HEK293 (cell line): ENCODE data around the gene KCTD17.

Source experiments
- CTCF ChIA-PET: fragments of 350-600 bp; formaldehyde crosslinking; extraction: SDS; loops from one replicate; lab custom pipeline; 2021; ENCODE audit warnings: antibody characterized with exemption; lab: Yijun Ruan, JAX
- POLR2A ChIA-PET: fragments of 300-600 bp; formaldehyde crosslinking; extraction: SDS; loops from one replicate; lab custom pipeline; 2020; ENCODE audit warnings: antibody characterized with exemption, inconsistent platforms; lab: Yijun Ruan, JAX
- H3K27ac ChIP-seq: fragments of 200-500 bp; sonication (Bioruptor generic); 2 replicates; pipeline ENCODE4 v1.5.1; 2014; ENCODE audit warnings: low read depth, low read length, control low read depth, inconsistent platforms; ENCODE audit errors: extremely low read depth
- H3K36me3 ChIP-seq, 2 experiments: fragments of 200-500 bp in 1 of 2; sonication (Bioruptor generic) in 1 of 2; 1 replicate in 1 of 2; 2 replicates in 1 of 2; pipeline ENCODE4 v1.5.1; 2014 to 2017; ENCODE audit warnings: inconsistent platforms in 2 of 2, low read length in 2 of 2; ENCODE audit not compliant: control insufficient read depth in 2 of 2, insufficient read depth in 1 of 2
- H3K4me1 ChIP-seq: fragments of 200-500 bp; sonication (Bioruptor generic); 2 replicates; pipeline ENCODE4 v1.5.1; 2014; ENCODE audit warnings: mild to moderate bottlenecking, low read length, inconsistent platforms; ENCODE audit not compliant: control insufficient read depth, insufficient read depth
- H3K4me3 ChIP-seq: 2 replicates; pipeline ENCODE4 v1.5.1; 2011; ENCODE audit warnings: low read depth, mild to moderate bottlenecking, control low read depth, low read length, moderate library complexity
- H3K9me3 ChIP-seq: fragments of 200-500 bp; sonication (Bioruptor generic); 2 replicates; pipeline ENCODE4 v1.5.1; 2014; ENCODE audit warnings: low read depth, low read length, inconsistent platforms; ENCODE audit not compliant: control insufficient read depth, insufficient read depth
- EGR2 ChIP-seq: fragments of 450-650 bp; formaldehyde crosslinking; IDR thresholded peaks from 2 replicates; pipeline ENCODE4 v1.5.1; 2016; ENCODE audit warnings: low read depth, missing biosample characterization, missing genetic modification characterization
- GLI4 ChIP-seq: fragments of 450-650 bp; formaldehyde crosslinking; IDR thresholded peaks from 2 replicates; pipeline ENCODE4 v1.5.1; 2016; ENCODE audit warnings: missing biosample characterization, missing genetic modification characterization
- HOXD13 ChIP-seq: sonication (generic); formaldehyde crosslinking; IDR thresholded peaks from 2 replicates; pipeline ENCODE4 v1.8.0; 2022; ENCODE audit warnings: missing genetic modification reagents, borderline replicate concordance
- KLF1 ChIP-seq: fragments of 450-650 bp; formaldehyde crosslinking; IDR thresholded peaks from 2 replicates; pipeline ENCODE4 v1.5.1; 2016; ENCODE audit warnings: missing biosample characterization, missing genetic modification characterization
- KLF10 ChIP-seq: fragments of 450-650 bp; IDR thresholded peaks from 2 replicates; pipeline ENCODE4 v1.5.1; 2018; ENCODE audit warnings: missing biosample characterization, mild to moderate bottlenecking, missing genetic modification characterization
- KLF8 ChIP-seq: fragments of 450-650 bp; formaldehyde crosslinking; IDR thresholded peaks from 2 replicates; pipeline ENCODE4 v1.5.1; 2016; ENCODE audit warnings: missing biosample characterization, missing genetic modification characterization
- OSR2 ChIP-seq: fragments of 450-650 bp; formaldehyde crosslinking; IDR thresholded peaks from 2 replicates; pipeline ENCODE4 v1.5.1; 2016; ENCODE audit warnings: missing biosample characterization, missing genetic modification characterization
- PRDM1 ChIP-seq: fragments of 450-650 bp; formaldehyde crosslinking; IDR thresholded peaks from 2 replicates; pipeline ENCODE4; 2016; ENCODE audit warnings: missing biosample characterization, missing genetic modification characterization
- ZNF132 ChIP-seq: fragments of 450-650 bp; formaldehyde crosslinking; IDR thresholded peaks from 2 replicates; pipeline ENCODE4 v1.5.1; 2017; ENCODE audit warnings: missing biosample characterization, missing genetic modification characterization, borderline replicate concordance
- ZNF174 ChIP-seq: fragments of 450-650 bp; formaldehyde crosslinking; IDR thresholded peaks from 2 replicates; pipeline ENCODE4 v1.5.0; 2017; ENCODE audit warnings: missing biosample characterization, mild to moderate bottlenecking, missing genetic modification characterization
- ZNF221 ChIP-seq: fragments of 450-650 bp; formaldehyde crosslinking; IDR thresholded peaks from 2 replicates; pipeline ENCODE4 v1.5.1; 2017; ENCODE audit warnings: missing biosample characterization, missing genetic modification characterization, borderline replicate concordance
- ZNF292 ChIP-seq: fragments of 450-650 bp; formaldehyde crosslinking; IDR thresholded peaks from 2 replicates; pipeline ENCODE4 v1.5.1; 2016; ENCODE audit warnings: low read depth, missing biosample characterization, missing genetic modification characterization, borderline replicate concordance
- ZNF324 ChIP-seq: fragments of 450-650 bp; formaldehyde crosslinking; IDR thresholded peaks from 2 replicates; pipeline ENCODE4 v1.5.1; 2016; ENCODE audit warnings: missing biosample characterization, missing genetic modification characterization
- ZNF335 ChIP-seq: fragments of 450-650 bp; formaldehyde crosslinking; conservative IDR thresholded peaks from 2 replicates; pipeline ENCODE4 v1.5.1; 2016; ENCODE audit warnings: missing biosample characterization, missing genetic modification characterization
- ZNF354C ChIP-seq: fragments of 450-650 bp; formaldehyde crosslinking; IDR thresholded peaks from 2 replicates; pipeline ENCODE4 v1.5.1; 2016; ENCODE audit warnings: missing biosample characterization, missing genetic modification characterization, low read depth, borderline replicate concordance
- ZNF530 ChIP-seq: fragments of 450-650 bp; formaldehyde crosslinking; IDR thresholded peaks from 2 replicates; pipeline ENCODE4 v1.5.1; 2016; ENCODE audit warnings: low read depth, missing biosample characterization, missing genetic modification characterization
- ZNF549 ChIP-seq: fragments of 450-650 bp; IDR thresholded peaks from 2 replicates; pipeline ENCODE4 v1.5.1; 2018; ENCODE audit warnings: missing biosample characterization, missing genetic modification characterization, mild to moderate bottlenecking, inconsistent platforms, moderate library complexity
- ZNF571 ChIP-seq: fragments of 450-650 bp; formaldehyde crosslinking; IDR thresholded peaks from 2 replicates; pipeline ENCODE4 v1.5.0; 2017; ENCODE audit warnings: missing biosample characterization, missing genetic modification characterization
- ZNF76 ChIP-seq: fragments of 450-650 bp; formaldehyde crosslinking; IDR thresholded peaks from 2 replicates; pipeline ENCODE4; 2016; ENCODE audit warnings: low read depth, missing biosample characterization, missing genetic modification characterization, borderline replicate concordance
- ZNF792 ChIP-seq: fragments of 450-650 bp; formaldehyde crosslinking; IDR thresholded peaks from 2 replicates; pipeline ENCODE4 v1.5.1; 2016; ENCODE audit warnings: missing biosample characterization, missing genetic modification characterization
- ZSCAN16 ChIP-seq: fragments of 450-650 bp; formaldehyde crosslinking; IDR thresholded peaks from 2 replicates; pipeline ENCODE4 v1.5.1; 2016; ENCODE audit warnings: missing biosample characterization, missing genetic modification characterization
- ZXDB ChIP-seq: fragments of 450-650 bp; formaldehyde crosslinking; IDR thresholded peaks from 2 replicates; pipeline ENCODE4 v1.5.1; 2016; ENCODE audit warnings: missing biosample characterization, missing genetic modification characterization
- TF ChIP-seq, protein P1 (sequence below): fragments of 450-650 bp; formaldehyde crosslinking; IDR thresholded peaks from 2 replicates; pipeline ENCODE4 v1.5.1; 2016; ENCODE audit warnings: missing biosample characterization, missing genetic modification characterization
- TF ChIP-seq, protein P2 (sequence below): fragments of 450-650 bp; IDR thresholded peaks from 2 replicates; pipeline ENCODE4 v1.5.1; 2018; ENCODE audit warnings: missing biosample characterization, mild to moderate bottlenecking, missing genetic modification characterization
- TF ChIP-seq, protein P3 (sequence below): fragments of 450-650 bp; formaldehyde crosslinking; IDR thresholded peaks from 2 replicates; pipeline ENCODE4 v1.5.1; 2017; ENCODE audit warnings: missing biosample characterization, missing genetic modification characterization
- TF ChIP-seq, protein P4 (sequence below): fragments of 450-650 bp; formaldehyde crosslinking; IDR thresholded peaks from 2 replicates; pipeline ENCODE4 v1.5.1; 2016; ENCODE audit warnings: missing biosample characterization, missing genetic modification characterization
- TF ChIP-seq, protein P5 (sequence below): IDR thresholded peaks from 2 replicates; pipeline ENCODE4 v1.6.1; 2011; ENCODE audit warnings: mild to moderate bottlenecking, low read depth, low read length, borderline replicate concordance

The KCTD17 gene

DNA sequence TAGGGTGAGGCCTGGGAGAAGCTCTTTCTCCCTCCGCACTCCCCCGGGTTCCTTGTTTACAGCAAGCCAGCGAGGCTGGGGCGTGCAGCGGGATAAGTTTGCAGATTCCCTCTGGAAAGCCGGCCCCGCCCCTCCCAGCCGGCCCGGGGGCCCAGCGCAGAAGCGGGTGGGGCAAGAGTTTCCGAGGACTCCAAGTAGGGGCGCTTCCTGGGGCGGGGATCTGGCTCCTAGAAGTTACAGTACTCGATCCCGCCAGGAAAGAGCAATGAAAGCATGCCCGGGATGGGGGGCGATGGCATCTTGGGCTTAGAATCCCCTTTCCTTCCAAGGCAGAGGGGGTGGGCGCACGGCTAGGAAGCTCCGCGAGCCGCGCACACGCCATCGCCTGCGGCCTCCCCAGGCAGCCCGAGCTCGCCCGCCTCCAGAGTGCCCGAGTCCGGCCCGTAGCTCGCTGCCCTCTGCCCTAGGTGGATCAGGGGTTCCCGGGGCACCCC, 32.7 kb upstream of the KCTD17 start (continued):
- TF ChIP-seq KLF1 (peak; percentile 75), KLF8 (tag by site-specific recombination) (peak; percentile 62), ZNF76 (tag by site-specific recombination) (peak; percentile 28; the same call in 1 of the 2 replicates), ZNF132 (tag by site-specific recombination) (no peak), ZNF335 (tag by site-specific recombination) (peak; percentile 58), GLI4 (tag by site-specific recombination) (no peak), ZNF549 (no peak), EGR2 (tag by site-specific recombination) (0 out of 2 replicates have a peak, but pooled peaks have one; percentile 34), ZNF571 (no peak), ZNF221 (tag by site-specific recombination) (no peak), ZNF354C (tag by site-specific recombination) (no peak), ZNF324 (no peak), ZNF292 (tag by site-specific recombination) (no peak), OSR2 (tag by site-specific recombination) (no peak), PRDM1 (tag by site-specific recombination) (no peak)
- TF ChIP-seq, protein P1, sequence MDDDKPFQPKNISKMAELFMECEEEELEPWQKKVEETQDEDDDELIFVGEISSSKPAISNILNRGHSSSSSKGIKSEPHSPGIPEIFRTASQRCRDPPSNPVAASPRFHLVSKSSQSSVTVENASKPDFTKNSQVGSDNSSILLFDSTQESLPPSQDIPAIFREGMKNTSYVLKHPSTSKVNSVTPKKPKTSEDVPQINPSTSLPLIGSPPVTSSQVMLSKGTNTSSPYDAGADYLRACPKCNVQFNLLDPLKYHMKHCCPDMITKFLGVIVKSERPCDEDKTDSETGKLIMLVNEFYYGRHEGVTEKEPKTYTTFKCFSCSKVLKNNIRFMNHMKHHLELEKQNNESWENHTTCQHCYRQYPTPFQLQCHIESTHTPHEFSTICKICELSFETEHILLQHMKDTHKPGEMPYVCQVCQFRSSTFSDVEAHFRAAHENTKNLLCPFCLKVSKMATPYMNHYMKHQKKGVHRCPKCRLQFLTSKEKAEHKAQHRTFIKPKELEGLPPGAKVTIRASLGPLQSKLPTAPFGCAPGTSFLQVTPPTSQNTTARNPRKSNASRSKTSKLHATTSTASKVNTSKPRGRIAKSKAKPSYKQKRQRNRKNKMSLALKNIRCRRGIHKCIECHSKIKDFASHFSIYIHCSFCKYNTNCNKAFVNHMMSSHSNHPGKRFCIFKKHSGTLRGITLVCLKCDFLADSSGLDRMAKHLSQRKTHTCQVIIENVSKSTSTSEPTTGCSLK (tag by site-specific recombination), result no peak
- TF ChIP-seq, protein P2, sequence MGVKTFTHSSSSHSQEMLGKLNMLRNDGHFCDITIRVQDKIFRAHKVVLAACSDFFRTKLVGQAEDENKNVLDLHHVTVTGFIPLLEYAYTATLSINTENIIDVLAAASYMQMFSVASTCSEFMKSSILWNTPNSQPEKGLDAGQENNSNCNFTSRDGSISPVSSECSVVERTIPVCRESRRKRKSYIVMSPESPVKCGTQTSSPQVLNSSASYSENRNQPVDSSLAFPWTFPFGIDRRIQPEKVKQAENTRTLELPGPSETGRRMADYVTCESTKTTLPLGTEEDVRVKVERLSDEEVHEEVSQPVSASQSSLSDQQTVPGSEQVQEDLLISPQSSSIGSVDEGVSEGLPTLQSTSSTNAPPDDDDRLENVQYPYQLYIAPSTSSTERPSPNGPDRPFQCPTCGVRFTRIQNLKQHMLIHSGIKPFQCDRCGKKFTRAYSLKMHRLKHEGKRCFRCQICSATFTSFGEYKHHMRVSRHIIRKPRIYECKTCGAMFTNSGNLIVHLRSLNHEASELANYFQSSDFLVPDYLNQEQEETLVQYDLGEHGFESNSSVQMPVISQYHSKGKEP (tag by site-specific recombination), result no peak
- TF ChIP-seq, protein P3, sequence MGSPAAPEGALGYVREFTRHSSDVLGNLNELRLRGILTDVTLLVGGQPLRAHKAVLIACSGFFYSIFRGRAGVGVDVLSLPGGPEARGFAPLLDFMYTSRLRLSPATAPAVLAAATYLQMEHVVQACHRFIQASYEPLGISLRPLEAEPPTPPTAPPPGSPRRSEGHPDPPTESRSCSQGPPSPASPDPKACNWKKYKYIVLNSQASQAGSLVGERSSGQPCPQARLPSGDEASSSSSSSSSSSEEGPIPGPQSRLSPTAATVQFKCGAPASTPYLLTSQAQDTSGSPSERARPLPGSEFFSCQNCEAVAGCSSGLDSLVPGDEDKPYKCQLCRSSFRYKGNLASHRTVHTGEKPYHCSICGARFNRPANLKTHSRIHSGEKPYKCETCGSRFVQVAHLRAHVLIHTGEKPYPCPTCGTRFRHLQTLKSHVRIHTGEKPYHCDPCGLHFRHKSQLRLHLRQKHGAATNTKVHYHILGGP, result no peak
- TF ChIP-seq, all 188 proteins: peak for 36

DNA sequence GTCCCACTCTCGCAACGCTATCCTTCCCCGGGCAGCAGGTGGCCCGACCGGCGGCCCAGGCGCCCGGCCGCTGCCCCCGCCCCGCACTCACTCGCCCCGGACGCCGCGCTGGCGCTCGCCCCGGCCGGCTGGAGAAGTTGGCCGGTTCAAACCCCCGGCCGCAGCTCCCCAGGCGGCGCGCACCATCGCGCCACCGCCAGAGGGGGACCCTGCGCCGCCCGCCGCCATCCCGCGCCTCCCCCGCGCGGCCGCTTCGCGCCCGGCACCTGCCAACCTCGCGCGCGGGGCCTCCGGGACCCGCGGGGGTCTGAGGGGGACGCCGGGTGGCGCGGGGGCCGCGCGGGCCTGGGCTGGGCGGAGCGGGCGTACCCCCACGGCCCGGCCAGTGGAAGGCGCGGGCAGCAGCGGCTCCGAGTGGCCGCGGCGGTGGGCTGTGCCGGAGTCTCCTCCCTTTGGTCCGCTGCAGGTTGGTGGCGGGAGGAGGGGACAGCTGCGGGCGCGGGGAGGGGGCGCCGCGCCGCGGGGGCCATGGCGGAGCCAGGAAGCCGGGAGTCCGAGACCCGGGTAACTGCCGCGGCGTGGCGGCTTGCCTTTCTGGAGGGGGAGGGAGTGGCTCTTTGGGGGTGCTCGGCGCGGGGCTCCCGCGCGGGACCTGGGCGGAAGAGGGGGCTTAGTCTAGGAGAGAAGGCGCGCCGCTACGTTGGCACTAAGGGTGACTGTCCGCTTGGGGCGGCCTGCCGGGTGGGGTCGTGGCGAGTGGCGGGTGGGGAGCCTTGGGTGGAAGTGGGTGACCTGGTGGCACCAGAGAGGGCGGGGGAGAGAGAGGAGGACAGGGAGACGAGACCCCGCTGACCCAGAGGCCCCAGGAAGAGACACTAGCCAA, 32.0 kb upstream of the KCTD17 start, which contains the start of the genes MPST and TST:
Gene MPST, plus strand, starts transcription at position 434 of the 883 bp plus-strand sequence. Its CDS starts 95 bp downstream, at position 529.
Gene TST, minus strand, starts transcription at position 139 of the 883 bp plus-strand sequence. CDS start 715 bp downstream, outside the sequence.
- Histone ChIP-seq H3K36me3 (peaks cover 0 to 33% of the 10 kb centered on the region in 2 experiments; a peak in 1 of 3 replicates), H3K4me3 (peak within 1 kb of the TSS; percentile 82), H3K9me3 (no peaks in the 10 kb centered on the region), H3K4me1 (no peaks in the 10 kb centered on the region), H3K27ac (peak within 1 kb of the TSS; percentile 97)
- ChIA-PET POLR2A (interaction anchor here (0.7 to 3.0 kb wide), 17 partner anchors 8 to 378 kb away, joined by 3 to 13 read pairs (median 4); partner anchors contain the start of genes IFT27 and KCTD17), CTCF (interaction anchor here (0.9 to 4.3 kb wide), 8 partner anchors 12 to 59 kb away, joined by 3 to 39 read pairs (median 9); no protein-coding TSS in a partner anchor)
- TF ChIP-seq ZSCAN16 (no peak), ZNF174 (tag by site-specific recombination) (no peak), ZNF76 (tag by site-specific recombination) (peak; percentile 36; the same call in 1 of the 2 replicates), ZXDB (tag by site-specific recombination) (peak; percentile 52; the same call in 1 of the 2 replicates), ZNF792 (tag by site-specific recombination) (no peak), HOXD13 (CRISPR knock-in tag) (no peak), ZNF530 (no peak), KLF10 (tag by site-specific recombination) (peak; percentile 66; the same call in 1 of the 2 replicates)
- TF ChIP-seq, protein P4, sequence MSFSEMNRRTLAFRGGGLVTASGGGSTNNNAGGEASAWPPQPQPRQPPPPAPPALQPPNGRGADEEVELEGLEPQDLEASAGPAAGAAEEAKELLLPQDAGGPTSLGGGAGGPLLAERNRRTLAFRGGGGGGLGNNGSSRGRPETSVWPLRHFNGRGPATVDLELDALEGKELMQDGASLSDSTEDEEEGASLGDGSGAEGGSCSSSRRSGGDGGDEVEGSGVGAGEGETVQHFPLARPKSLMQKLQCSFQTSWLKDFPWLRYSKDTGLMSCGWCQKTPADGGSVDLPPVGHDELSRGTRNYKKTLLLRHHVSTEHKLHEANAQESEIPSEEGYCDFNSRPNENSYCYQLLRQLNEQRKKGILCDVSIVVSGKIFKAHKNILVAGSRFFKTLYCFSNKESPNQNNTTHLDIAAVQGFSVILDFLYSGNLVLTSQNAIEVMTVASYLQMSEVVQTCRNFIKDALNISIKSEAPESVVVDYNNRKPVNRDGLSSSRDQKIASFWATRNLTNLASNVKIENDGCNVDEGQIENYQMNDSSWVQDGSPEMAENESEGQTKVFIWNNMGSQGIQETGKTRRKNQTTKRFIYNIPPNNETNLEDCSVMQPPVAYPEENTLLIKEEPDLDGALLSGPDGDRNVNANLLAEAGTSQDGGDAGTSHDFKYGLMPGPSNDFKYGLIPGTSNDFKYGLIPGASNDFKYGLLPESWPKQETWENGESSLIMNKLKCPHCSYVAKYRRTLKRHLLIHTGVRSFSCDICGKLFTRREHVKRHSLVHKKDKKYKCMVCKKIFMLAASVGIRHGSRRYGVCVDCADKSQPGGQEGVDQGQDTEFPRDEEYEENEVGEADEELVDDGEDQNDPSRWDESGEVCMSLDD, result peak; percentile 89
- TF ChIP-seq, protein P5, sequence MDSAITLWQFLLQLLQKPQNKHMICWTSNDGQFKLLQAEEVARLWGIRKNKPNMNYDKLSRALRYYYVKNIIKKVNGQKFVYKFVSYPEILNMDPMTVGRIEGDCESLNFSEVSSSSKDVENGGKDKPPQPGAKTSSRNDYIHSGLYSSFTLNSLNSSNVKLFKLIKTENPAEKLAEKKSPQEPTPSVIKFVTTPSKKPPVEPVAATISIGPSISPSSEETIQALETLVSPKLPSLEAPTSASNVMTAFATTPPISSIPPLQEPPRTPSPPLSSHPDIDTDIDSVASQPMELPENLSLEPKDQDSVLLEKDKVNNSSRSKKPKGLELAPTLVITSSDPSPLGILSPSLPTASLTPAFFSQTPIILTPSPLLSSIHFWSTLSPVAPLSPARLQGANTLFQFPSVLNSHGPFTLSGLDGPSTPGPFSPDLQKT, result no peak
